DND-41 (cell line): ENCODE results near the gene DYSF.
A peak's percentile ranks its signal among the peaks of the same experiment; 100 is the strongest.

Experiments
- EZH2 ChIP-seq: IDR thresholded peaks from 3 replicates; pipeline ENCODE4 v1.6.1; 2012; ENCODE audit warnings: borderline replicate concordance, low read depth, mild to moderate bottlenecking, moderate library complexity, low read length, inconsistent platforms; ENCODE audit not compliant: severe bottlenecking
- TF ChIP-seq, protein P1 (sequence below): IDR thresholded peaks from 2 replicates; pipeline ENCODE4 v1.5.1; 2012; ENCODE audit warnings: borderline replicate concordance, low read length, moderate library complexity, mild to moderate bottlenecking; ENCODE audit not compliant: poor library complexity, severe bottlenecking; ENCODE audit errors: extremely low read depth

- TF ChIP-seq, protein P1, sequence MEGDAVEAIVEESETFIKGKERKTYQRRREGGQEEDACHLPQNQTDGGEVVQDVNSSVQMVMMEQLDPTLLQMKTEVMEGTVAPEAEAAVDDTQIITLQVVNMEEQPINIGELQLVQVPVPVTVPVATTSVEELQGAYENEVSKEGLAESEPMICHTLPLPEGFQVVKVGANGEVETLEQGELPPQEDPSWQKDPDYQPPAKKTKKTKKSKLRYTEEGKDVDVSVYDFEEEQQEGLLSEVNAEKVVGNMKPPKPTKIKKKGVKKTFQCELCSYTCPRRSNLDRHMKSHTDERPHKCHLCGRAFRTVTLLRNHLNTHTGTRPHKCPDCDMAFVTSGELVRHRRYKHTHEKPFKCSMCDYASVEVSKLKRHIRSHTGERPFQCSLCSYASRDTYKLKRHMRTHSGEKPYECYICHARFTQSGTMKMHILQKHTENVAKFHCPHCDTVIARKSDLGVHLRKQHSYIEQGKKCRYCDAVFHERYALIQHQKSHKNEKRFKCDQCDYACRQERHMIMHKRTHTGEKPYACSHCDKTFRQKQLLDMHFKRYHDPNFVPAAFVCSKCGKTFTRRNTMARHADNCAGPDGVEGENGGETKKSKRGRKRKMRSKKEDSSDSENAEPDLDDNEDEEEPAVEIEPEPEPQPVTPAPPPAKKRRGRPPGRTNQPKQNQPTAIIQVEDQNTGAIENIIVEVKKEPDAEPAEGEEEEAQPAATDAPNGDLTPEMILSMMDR = peak; percentile 74
- TF ChIP-seq EZH2 = no peak
Measured at GRCh38 chr2:71545572-71546274, 92.4 kb downstream of the DYSF start.
